DLD1 (cell line): ENCODE data around the gene MAMLD1.

ENCODE experiments used
- in situ Hi-C: cut with HindIII; loops from 2 replicates; pipeline ENCODE4 v1.10.0; 2017; ENCODE audit warnings: low sequenced_read_pairs

MAMLD1 gene

GRCh38 chrX:150558424-150558823 is 195.3 kb downstream of the MAMLD1 start:
- in situ Hi-C loops = no loop called here
